ACC112 (cell line): ENCODE measurements around the gene IGSF21.

ENCODE experiments used
- H2AFZ ChIP-seq: fragments of 200-600 bp; sonication (generic); one replicate; pipeline ENCODE4 v1.6.0; 2017; ENCODE audit warnings: antibody characterized with exemption, low read length; ENCODE audit not compliant: unreplicated experiment
- H3K27ac ChIP-seq: fragments of 200-600 bp; sonication (generic); 2 replicates; pipeline ENCODE4 v1.5.1; 2014; ENCODE audit warnings: low read depth, mild to moderate bottlenecking, antibody characterized with exemption, low read length, moderate library complexity
- H3K27me3 ChIP-seq: fragments of 200-600 bp; sonication (generic); 2 replicates; pipeline ENCODE4 v1.6.1; 2014; ENCODE audit warnings: mild to moderate bottlenecking, antibody characterized with exemption, low read length, moderate library complexity, mixed read lengths; ENCODE audit not compliant: insufficient read depth
- H3K36me3 ChIP-seq: fragments of 200-600 bp; sonication (generic); 2 replicates; pipeline ENCODE4 v1.6.1; 2016; ENCODE audit warnings: mild to moderate bottlenecking, antibody characterized with exemption, low read length, moderate library complexity, mixed read lengths; ENCODE audit not compliant: insufficient read depth
- H3K4me1 ChIP-seq: fragments of 200-600 bp; sonication (generic); one replicate; pipeline ENCODE4 v1.6.1; 2016; ENCODE audit warnings: low read length, mixed read lengths; ENCODE audit not compliant: insufficient read depth, unreplicated experiment, control insufficient read depth
- H3K4me3 ChIP-seq: fragments of 200-600 bp; sonication (generic); 2 replicates; pipeline ENCODE4 v1.5.1; 2014; ENCODE audit warnings: mild to moderate bottlenecking, low read depth, low read length
- H3K79me2 ChIP-seq: fragments of 200-600 bp; sonication (generic); one replicate; pipeline ENCODE4 v1.6.0; 2016; ENCODE audit warnings: low read length; ENCODE audit not compliant: control insufficient read depth, unreplicated experiment, insufficient read depth

Gene IGSF21

DNA sequence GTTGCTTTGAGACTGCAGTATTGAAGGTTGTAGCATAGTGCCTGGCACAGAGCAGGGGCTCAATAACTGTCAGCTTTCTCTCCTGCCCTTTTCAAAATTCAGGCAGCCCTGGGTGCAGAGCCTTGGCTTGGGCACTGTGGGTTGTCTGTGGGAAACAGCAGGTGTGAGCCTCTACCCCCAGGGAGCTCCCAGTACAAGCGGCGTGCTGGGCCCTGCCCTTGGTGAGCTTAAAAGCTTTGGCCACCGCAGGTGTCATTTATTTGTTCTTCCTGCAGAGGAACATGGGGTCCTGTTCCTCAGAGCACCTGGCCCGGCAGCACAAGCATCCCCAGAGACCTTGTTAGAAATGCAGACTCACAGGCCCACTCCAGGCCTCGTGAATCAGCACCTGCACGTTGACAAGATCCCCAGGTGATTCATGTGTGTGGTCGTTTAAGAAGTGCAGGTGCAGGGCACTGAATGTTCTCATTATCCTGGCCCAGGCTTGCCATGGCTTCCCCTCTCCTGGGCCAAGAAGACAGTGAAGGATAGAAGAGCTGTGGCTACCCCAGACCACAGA, 29.9 kb upstream of the IGSF21 start:
- Histone ChIP-seq H3K4me3 (no peak overlapping the region), H2AFZ (no peak overlapping the region), H3K27me3 (no peaks in the 10 kb centered on the region), H3K27ac (no peak overlapping the region), H3K36me3 (no peaks in the 10 kb centered on the region), H3K4me1 (no peaks in the 10 kb centered on the region), H3K79me2 (no peaks in the 10 kb centered on the region)

DNA sequence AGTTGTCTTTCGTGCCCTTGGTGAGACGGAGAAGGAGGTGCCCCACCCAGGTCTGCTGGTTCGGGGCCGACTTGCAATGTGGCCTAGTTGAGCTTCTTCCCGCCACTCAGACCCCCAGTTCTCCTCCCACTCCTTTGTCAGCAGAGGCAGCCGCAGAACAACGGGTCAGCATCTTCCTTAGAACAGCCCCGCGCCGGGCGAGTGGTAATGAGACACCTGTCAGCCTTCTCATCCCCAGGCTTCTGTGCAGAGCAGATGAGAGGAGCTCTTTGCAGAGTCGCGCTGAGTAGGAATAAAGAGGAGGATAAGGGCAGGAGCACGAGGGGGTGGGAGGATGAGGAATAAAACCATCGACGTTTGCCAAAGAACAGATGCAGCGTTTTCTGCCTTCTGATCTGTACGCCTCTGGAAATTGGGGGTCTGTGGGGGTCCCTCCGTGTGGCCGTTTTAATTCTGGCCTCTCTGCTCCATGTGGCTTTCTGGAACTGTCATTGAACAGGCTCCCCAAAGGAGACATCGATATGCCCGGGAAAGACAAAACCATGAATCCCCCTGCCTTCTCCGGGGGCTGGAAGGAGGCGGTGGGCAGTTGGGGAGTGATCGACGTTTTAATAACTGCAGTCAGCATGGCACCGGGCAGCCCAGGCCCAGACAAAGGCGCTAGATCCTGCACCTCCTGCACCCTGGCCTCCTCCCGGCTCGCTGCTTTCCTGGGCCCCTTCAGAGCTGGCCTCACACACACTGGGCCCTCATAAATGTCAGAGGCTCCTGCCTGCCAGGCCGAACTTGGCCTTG, 27.5 kb upstream of the IGSF21 start:
- H3K79me2 ChIP-seq: no peaks in the 10 kb centered on the region

GRCh38 chr1:18085387-18086074, 22.1 kb upstream of the IGSF21 start:
- Histone ChIP-seq H3K27me3 (no peaks in the 10 kb centered on the region), H3K36me3 (no peaks in the 10 kb centered on the region), H2AFZ (no peak overlapping the region), H3K4me3 (no peak overlapping the region), H3K27ac (no peak overlapping the region), H3K4me1 (no peaks in the 10 kb centered on the region), H3K79me2 (no peaks in the 10 kb centered on the region)

More for the DNA sequence above, 27.5 kb upstream of the IGSF21 start:
- H3K27me3 ChIP-seq: no peaks in the 10 kb centered on the region
- H3K4me3 ChIP-seq: no peak overlapping the region
- no peak overlapping the region for H3K27ac ChIP-seq
- no peak overlapping the region for H2AFZ ChIP-seq
- no peaks in the 10 kb centered on the region for H3K36me3 ChIP-seq
- H3K4me1 ChIP-seq: no peaks in the 10 kb centered on the region

DNA sequence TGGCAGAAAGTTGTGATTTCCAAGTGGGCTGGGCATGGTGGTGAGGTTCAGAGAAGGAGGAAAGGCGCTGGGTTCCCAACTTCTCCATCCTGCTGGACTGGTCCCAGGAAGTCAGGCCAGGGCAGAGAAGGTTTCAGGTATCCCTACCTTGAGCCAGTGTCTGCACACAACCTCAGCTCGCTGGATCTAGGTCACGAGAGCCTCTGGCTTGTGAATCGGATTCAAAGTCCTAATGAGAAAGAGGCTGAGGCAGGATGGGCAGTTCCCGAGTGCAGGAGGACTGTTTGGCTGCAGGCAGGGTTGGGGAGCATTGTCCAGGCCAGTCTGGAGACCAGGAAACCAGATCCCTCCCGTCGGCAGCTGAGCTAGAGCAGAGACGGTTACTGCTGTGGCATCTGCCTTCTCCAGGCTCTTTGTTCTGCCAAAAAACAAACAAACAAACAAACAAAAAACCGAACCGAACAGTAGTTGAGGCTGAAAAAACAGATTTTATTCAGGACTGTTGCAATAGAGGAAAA, 19.5 kb upstream of the IGSF21 start:
- no peaks in the 10 kb centered on the region for H3K27me3 ChIP-seq
- no peaks in the 10 kb centered on the region for H3K36me3 ChIP-seq
- H3K4me3 ChIP-seq: no peak overlapping the region
- no peak overlapping the region for H3K27ac ChIP-seq
- peaks cover 4% of the 10 kb centered on the region for H3K4me1 ChIP-seq
- H2AFZ ChIP-seq: no peak overlapping the region
- no peaks in the 10 kb centered on the region for H3K79me2 ChIP-seq

DNA sequence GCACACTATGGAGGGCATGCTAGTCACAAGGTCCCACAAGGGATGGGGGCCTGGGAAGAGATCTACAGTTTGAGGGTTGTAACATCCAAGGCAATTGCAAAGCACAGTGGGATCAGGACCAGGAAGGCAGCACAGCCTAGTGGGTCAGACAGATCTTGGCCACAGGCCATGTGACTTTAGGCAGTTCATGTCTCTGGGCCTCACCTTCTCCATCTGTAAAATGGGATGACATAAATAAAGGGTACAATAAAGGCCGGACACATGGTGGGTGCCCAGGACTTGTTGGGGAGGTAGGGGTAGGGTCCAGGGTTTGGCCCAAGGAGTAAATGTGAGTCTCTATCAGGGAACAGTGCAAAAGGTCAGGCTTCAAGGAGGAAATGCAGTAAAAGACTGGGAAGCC, 18.1 kb upstream of the IGSF21 start:
- no peaks in the 10 kb centered on the region for H3K27me3 ChIP-seq
- H3K27ac ChIP-seq: no peak overlapping the region
- no peak overlapping the region for H2AFZ ChIP-seq
- no peak overlapping the region for H3K4me3 ChIP-seq
- H3K79me2 ChIP-seq: no peaks in the 10 kb centered on the region
- H3K36me3 ChIP-seq: no peaks in the 10 kb centered on the region
- peaks cover 4% of the 10 kb centered on the region for H3K4me1 ChIP-seq

DNA sequence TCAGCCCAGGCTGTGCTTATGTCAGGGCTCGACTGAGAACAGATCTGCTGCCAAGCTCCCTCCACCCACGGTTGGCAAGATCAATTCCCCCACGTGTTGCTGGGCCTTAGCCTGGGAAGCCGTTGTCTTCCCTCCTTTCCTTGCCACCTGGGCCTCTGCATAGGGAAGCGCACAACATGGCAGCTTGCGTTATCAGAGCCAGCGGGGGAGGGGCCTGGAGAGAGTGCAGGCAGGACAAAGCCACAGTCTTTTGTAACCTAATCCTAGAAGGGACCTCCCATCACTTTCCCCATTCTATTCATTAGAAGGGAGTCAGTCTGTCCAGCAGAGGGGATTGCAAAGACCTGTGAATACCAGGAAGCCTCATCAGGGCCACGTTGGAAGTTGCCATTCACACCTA, 17.0 kb upstream of the IGSF21 start:
- no peaks in the 10 kb centered on the region for H3K36me3 ChIP-seq
- H3K4me1 ChIP-seq: peaks cover 4% of the 10 kb centered on the region
- H2AFZ ChIP-seq: no peak overlapping the region
- no peak overlapping the region for H3K27ac ChIP-seq
- no peaks in the 10 kb centered on the region for H3K27me3 ChIP-seq
- no peaks in the 10 kb centered on the region for H3K79me2 ChIP-seq
- no peak overlapping the region for H3K4me3 ChIP-seq

- no peak overlapping the region for H2AFZ ChIP-seq
Observed at GRCh38 chr1:18091660-18092446, 15.7 kb upstream of the IGSF21 start.

GRCh38 chr1:18093193-18093592, 14.4 kb upstream of the IGSF21 start:
- no peak overlapping the region for H3K4me3 ChIP-seq
- H3K36me3 ChIP-seq: no peaks in the 10 kb centered on the region
- no peaks in the 10 kb centered on the region for H3K79me2 ChIP-seq
- H3K4me1 ChIP-seq: peaks cover 4% of the 10 kb centered on the region
- H3K27me3 ChIP-seq: peaks cover under 1% of the 10 kb centered on the region; the same call in 1 of the 2 replicates
- no peak overlapping the region for H3K27ac ChIP-seq
- no peak overlapping the region for H2AFZ ChIP-seq

More at GRCh38 chr1:18091660-18092446, 15.7 kb upstream of the IGSF21 start:
- H3K36me3 ChIP-seq: no peaks in the 10 kb centered on the region
- no peak overlapping the region for H3K4me3 ChIP-seq
- H3K4me1 ChIP-seq: peaks cover 4% of the 10 kb centered on the region
- H3K27ac ChIP-seq: no peak overlapping the region
- no peaks in the 10 kb centered on the region for H3K79me2 ChIP-seq
- no peaks in the 10 kb centered on the region for H3K27me3 ChIP-seq

DNA sequence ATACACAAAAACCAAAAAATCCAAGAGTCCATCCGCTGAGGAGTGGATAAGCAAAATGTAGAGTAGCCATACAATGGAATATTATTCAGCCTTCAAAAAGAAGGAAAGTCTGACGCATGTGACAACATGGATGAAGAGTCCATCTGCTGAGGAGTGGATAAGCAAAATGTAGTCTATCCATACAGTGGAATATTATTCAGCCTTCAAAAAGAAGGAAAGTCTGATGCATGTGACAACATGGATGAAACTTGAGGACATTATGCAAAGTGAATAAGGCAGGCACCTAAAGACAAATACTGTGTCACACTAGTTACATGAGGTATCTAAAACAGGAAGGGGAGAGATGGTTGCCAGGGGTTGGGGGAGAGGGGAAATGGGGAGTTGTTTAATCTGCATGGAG, 14.0 kb upstream of the IGSF21 start:
- Histone ChIP-seq H2AFZ (no peak overlapping the region), H3K79me2 (no peaks in the 10 kb centered on the region), H3K4me1 (peaks cover 4% of the 10 kb centered on the region), H3K27ac (no peak overlapping the region), H3K27me3 (peaks cover 5% of the 10 kb centered on the region; the same call in 1 of the 2 replicates), H3K4me3 (no peak overlapping the region), H3K36me3 (no peaks in the 10 kb centered on the region)

DNA sequence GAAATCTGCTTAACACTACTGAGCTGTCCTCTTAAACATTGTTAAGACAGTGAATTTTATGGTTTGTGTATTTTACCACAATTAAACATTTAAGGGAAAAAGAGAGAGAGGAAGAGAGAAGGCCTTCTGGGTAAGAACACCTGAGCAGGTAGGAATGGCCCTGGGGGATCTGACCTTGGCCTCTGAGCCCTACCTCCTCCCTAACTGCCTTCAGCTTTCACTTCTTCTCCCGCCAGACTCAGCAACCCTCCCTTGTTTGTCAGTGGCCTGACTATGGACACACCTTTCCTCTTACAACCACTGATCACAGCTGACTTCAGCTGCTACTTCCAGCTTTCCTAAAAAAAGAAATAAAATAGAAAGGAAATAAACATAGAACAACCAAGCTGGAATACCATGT, 13.5 kb upstream of the IGSF21 start:
- peaks cover 6% of the 10 kb centered on the region; the same call in 1 of the 2 replicates for H3K27me3 ChIP-seq
- no peak overlapping the region for H3K4me3 ChIP-seq
- H3K4me1 ChIP-seq: peaks cover 4% of the 10 kb centered on the region
- no peaks in the 10 kb centered on the region for H3K79me2 ChIP-seq
- H2AFZ ChIP-seq: no peak overlapping the region
- no peaks in the 10 kb centered on the region for H3K36me3 ChIP-seq
- no peak overlapping the region for H3K27ac ChIP-seq
